Neuronal stem cell (in vitro differentiated cells): Measurements from ENCODE around the gene CPNE5.

ENCODE experiments used
- DNase-seq: peaks from one replicate; pipeline ENCODE4 v3.0.0-alpha.2; 2013; ENCODE audit warnings: low spot score
- H2AFZ ChIP-seq: one replicate; pipeline ENCODE4 v1.6.1; 2013; ENCODE audit warnings: mild to moderate bottlenecking, low read length, inconsistent platforms
- H2AK5ac ChIP-seq: 2 replicates; pipeline ENCODE4 v1.6.1; 2013; ENCODE audit warnings: low read depth, mild to moderate bottlenecking, inconsistent platforms, low read length, moderate library complexity, mixed read lengths
- H2BK120ac ChIP-seq: 2 replicates; pipeline ENCODE4 v1.6.1; 2013; ENCODE audit warnings: low read depth, mild to moderate bottlenecking, inconsistent platforms, low read length, moderate library complexity, mixed read lengths
- H2BK12ac ChIP-seq: one replicate; pipeline ENCODE4 v1.6.1; 2013; ENCODE audit warnings: low read length, inconsistent platforms
- H2BK15ac ChIP-seq: 2 replicates; pipeline ENCODE4 v1.6.1; 2013; ENCODE audit warnings: mild to moderate bottlenecking, low read length, inconsistent platforms, mixed read lengths
- H2BK5ac ChIP-seq: one replicate; pipeline ENCODE4 v1.6.1; 2013; ENCODE audit warnings: inconsistent platforms, mild to moderate bottlenecking, low read length, moderate library complexity
- H3K14ac ChIP-seq: one replicate; pipeline ENCODE4 v1.6.1; 2013; ENCODE audit warnings: low read length, inconsistent platforms
- H3K18ac ChIP-seq: 2 replicates; pipeline ENCODE4 v1.6.1; 2013; ENCODE audit warnings: low read length, inconsistent platforms
- H3K23ac ChIP-seq: 2 replicates; pipeline ENCODE4 v1.6.1; 2013; ENCODE audit warnings: low read depth, mild to moderate bottlenecking, mixed read lengths, low read length, inconsistent platforms; ENCODE audit not compliant: poor library complexity
- H3K27ac ChIP-seq: replicated peaks from 3 replicates; pipeline ENCODE4 v1.5.1; 2013; ENCODE audit warnings: low read length, inconsistent platforms
- H3K27me3 ChIP-seq, 3 experiments: 2 replicates each; pipeline ENCODE4 v1.6.1; 2013; ENCODE audit warnings: low read length in 3 of 3, mild to moderate bottlenecking in 2 of 3, inconsistent platforms in 1 of 3, low read depth in 1 of 3, mixed read lengths in 1 of 3, moderate library complexity in 1 of 3; ENCODE audit not compliant: control insufficient read depth in 3 of 3, insufficient read depth in 3 of 3
- H3K36me3 ChIP-seq, 2 donors: replicated peaks in 1 of 2; 2 replicates each; pipeline ENCODE4 v1.6.1; 2013; ENCODE audit warnings: low read length in 2 of 2; ENCODE audit not compliant: control insufficient read depth in 2 of 2, insufficient read depth in 2 of 2
- H3K4ac ChIP-seq: 2 replicates; pipeline ENCODE4 v1.6.1; 2013; ENCODE audit warnings: inconsistent platforms, mild to moderate bottlenecking, low read length, moderate library complexity
- H3K4me1 ChIP-seq, 2 donors: 1 replicate in 1 of 2; 2 replicates in 1 of 2; pipeline ENCODE4 v1.6.1; 2013; ENCODE audit warnings: low read length in 2 of 2, low read depth in 1 of 2; ENCODE audit not compliant: control insufficient read depth in 2 of 2, insufficient read depth in 1 of 2
- H3K4me2 ChIP-seq: one replicate; pipeline ENCODE4 v1.6.1; 2013; ENCODE audit warnings: mild to moderate bottlenecking, low read length, inconsistent platforms; ENCODE audit not compliant: insufficient read depth, poor library complexity, severe bottlenecking
- H3K4me3 ChIP-seq, 2 donors: 2 replicates each; pipeline ENCODE4 v1.5.1; 2013; ENCODE audit warnings: low read length in 2 of 2, mild to moderate bottlenecking in 2 of 2, inconsistent platforms in 1 of 2, moderate library complexity in 1 of 2
- H3K79me1 ChIP-seq: one replicate; pipeline ENCODE4 v1.6.1; 2013; ENCODE audit warnings: low read depth, mild to moderate bottlenecking, inconsistent platforms, low read length, moderate library complexity
- H3K9ac ChIP-seq: one replicate; pipeline ENCODE4 v1.6.1; 2013; ENCODE audit warnings: mild to moderate bottlenecking, low read depth, low read length, inconsistent platforms; ENCODE audit not compliant: poor library complexity
- H3K9me3 ChIP-seq, 2 donors: replicated peaks in 1 of 2; 2 replicates each; pipeline versions ENCODE3 to v1.6.1; 2013; ENCODE audit warnings: low read length in 2 of 2, mild to moderate bottlenecking in 2 of 2, inconsistent platforms in 1 of 2, low read depth in 1 of 2, mixed read lengths in 1 of 2, moderate library complexity in 1 of 2; ENCODE audit not compliant: control insufficient read depth in 2 of 2, insufficient read depth in 1 of 2
- H4K8ac ChIP-seq: one replicate; pipeline ENCODE4 v1.6.1; 2013; ENCODE audit warnings: low read depth, mild to moderate bottlenecking, inconsistent platforms, low read length, moderate library complexity
- H4K91ac ChIP-seq: one replicate; pipeline ENCODE4 v1.6.1; 2013; ENCODE audit warnings: low read length, low read depth, mild to moderate bottlenecking, inconsistent platforms; ENCODE audit not compliant: poor library complexity
- WGBS, 2 donors: extraction: QIAGEN DNeasy Blood & Tissue Kit; methylation state at CpG; one replicate each; pipeline ENCODE4 v1.1.7; 2013; ENCODE audit warnings: missing lambda C conversion rate in 2 of 2, mixed read lengths in 1 of 2; ENCODE audit not compliant: insufficient read length in 2 of 2, insufficient replicate concordance in 1 of 2; ENCODE audit errors: extremely low coverage in 2 of 2; 5-methylcytosine and 5-hydroxymethylcytosine counted together

Gene CPNE5

GRCh38 chr6:36777801-36778200 is 61.4 kb downstream of the CPNE5 start:
- Histone ChIP-seq H2BK15ac (no peak overlapping the region), H2AFZ (peak overlapping the region; percentile 87), H3K27me3 (peaks cover 0 to 8% (median 6%) of the 10 kb centered on the region in 3 experiments), H4K91ac (no peak overlapping the region), H3K14ac (no peak overlapping the region), H3K9ac (no peak overlapping the region), H3K4me2 (no peak overlapping the region), H3K18ac (no peak overlapping the region), H3K23ac (no peak overlapping the region), H3K27ac (no peak overlapping the region), H3K4me3 (no peak overlapping the region), H3K4me1 (peaks cover 9 to 21% of the 10 kb centered on the region in 2 donors), H3K9me3 (no peaks in the 10 kb centered on the region), H2BK5ac (no peak overlapping the region), H3K79me1 (no peaks in the 10 kb centered on the region), H4K8ac (no peak overlapping the region), H2BK120ac (no peak overlapping the region), H2BK12ac (no peak overlapping the region), H3K4ac (no peak overlapping the region), H2AK5ac (no peak overlapping the region), H3K36me3 (no peaks in the 10 kb centered on the region)
- WGBS, 2 donors = no CpG with 5 or more reads among the region's 5 CpGs
- DNase-seq = no peak

GRCh38 chr6:36776167-36776566 is 63.1 kb downstream of the CPNE5 start:
- H3K14ac ChIP-seq = no peak overlapping the region
- no peak overlapping the region for H3K9ac ChIP-seq
- H3K4me3 ChIP-seq = no peak overlapping the region
- no peak overlapping the region for H4K91ac ChIP-seq
- no peak overlapping the region for H3K4me2 ChIP-seq
- H2AK5ac ChIP-seq = peak overlapping the region; percentile 67
- no peak for DNase-seq
- H2BK12ac ChIP-seq = no peak overlapping the region
- no peaks in the 10 kb centered on the region for H3K9me3 ChIP-seq
- H3K23ac ChIP-seq = peak overlapping the region; percentile 32
- H2BK5ac ChIP-seq = no peak overlapping the region
- H3K27ac ChIP-seq = no peak overlapping the region
- H3K4ac ChIP-seq = no peak overlapping the region
- no peaks in the 10 kb centered on the region for H3K36me3 ChIP-seq
- H2BK15ac ChIP-seq = no peak overlapping the region
- H3K4me1 ChIP-seq = peaks cover 14 to 27% of the 10 kb centered on the region in 2 donors
- H3K79me1 ChIP-seq = no peaks in the 10 kb centered on the region
- H4K8ac ChIP-seq = no peak overlapping the region
- H3K18ac ChIP-seq = no peak overlapping the region
- WGBS, 2 donors = no CpG with 5 or more reads among the region's 5 CpGs
- H2AFZ ChIP-seq = no peak overlapping the region
- peaks cover 0 to 8% (median 6%) of the 10 kb centered on the region in 3 experiments for H3K27me3 ChIP-seq
- no peak overlapping the region for H2BK120ac ChIP-seq

GRCh38 chr6:36774331-36774730 is 64.9 kb downstream of the CPNE5 start:
- H2AK5ac ChIP-seq = no peak overlapping the region
- H3K79me1 ChIP-seq = no peaks in the 10 kb centered on the region
- no CpG with 5 or more reads among the region's 5 CpGs for WGBS, 2 donors
- no peaks in the 10 kb centered on the region for H3K36me3 ChIP-seq
- no peak overlapping the region for H3K27ac ChIP-seq
- H2BK12ac ChIP-seq = no peak overlapping the region
- no peak overlapping the region for H2BK120ac ChIP-seq
- peaks cover 14 to 29% of the 10 kb centered on the region in 2 donors for H3K4me1 ChIP-seq
- H3K9me3 ChIP-seq = no peaks in the 10 kb centered on the region
- H3K4ac ChIP-seq = no peak overlapping the region
- H4K8ac ChIP-seq = no peak overlapping the region
- peaks cover 0 to 8% (median 6%) of the 10 kb centered on the region in 3 experiments for H3K27me3 ChIP-seq
- no peak overlapping the region for H3K4me3 ChIP-seq
- no peak overlapping the region for H2BK5ac ChIP-seq
- no peak overlapping the region for H3K14ac ChIP-seq
- H2AFZ ChIP-seq = no peak overlapping the region
- H4K91ac ChIP-seq = no peak overlapping the region
- H3K9ac ChIP-seq = no peak overlapping the region
- H3K4me2 ChIP-seq = no peak overlapping the region
- no peak for DNase-seq
- no peak overlapping the region for H3K23ac ChIP-seq
- H2BK15ac ChIP-seq = no peak overlapping the region
- no peak overlapping the region for H3K18ac ChIP-seq

GRCh38 chr6:36772397-36772796 is 66.8 kb downstream of the CPNE5 start:
- H2AFZ ChIP-seq = peak overlapping the region; percentile 80
- peaks cover 21 to 28% of the 10 kb centered on the region in 2 donors for H3K4me1 ChIP-seq
- H3K18ac ChIP-seq = no peak overlapping the region
- no peak overlapping the region for H3K4me3 ChIP-seq
- H3K27ac ChIP-seq = no peak overlapping the region
- H4K8ac ChIP-seq = no peak overlapping the region
- H3K36me3 ChIP-seq = no peaks in the 10 kb centered on the region
- H3K4me2 ChIP-seq = no peak overlapping the region
- H3K14ac ChIP-seq = no peak overlapping the region
- no peak overlapping the region for H3K4ac ChIP-seq
- no peak overlapping the region for H2BK120ac ChIP-seq
- H4K91ac ChIP-seq = no peak overlapping the region
- no peak overlapping the region for H3K23ac ChIP-seq
- H2AK5ac ChIP-seq = no peak overlapping the region
- no peak overlapping the region for H3K9ac ChIP-seq
- peaks cover 0 to 8% (median 6%) of the 10 kb centered on the region in 3 experiments for H3K27me3 ChIP-seq
- H2BK15ac ChIP-seq = no peak overlapping the region
- no peaks in the 10 kb centered on the region for H3K9me3 ChIP-seq
- no CpG with 5 or more reads among the region's 8 CpGs for WGBS, 2 donors
- no peak overlapping the region for H2BK5ac ChIP-seq
- no peak overlapping the region for H2BK12ac ChIP-seq
- no peaks in the 10 kb centered on the region for H3K79me1 ChIP-seq
- DNase-seq = no peak
